Upper lobe of left lung (tissue), 4 donors: ENCODE data around the gene BOD1.

Source experiments
- EP300 ChIP-seq, 4 donors: sonication (generic); formaldehyde crosslinking; IDR thresholded peaks; one replicate each; pipeline ENCODE4 v1.5.1; 2017; ENCODE audit warnings: antibody characterized with exemption in 4 of 4, control low read depth in 2 of 4
- TF ChIP-seq, protein P1 (sequence below), 6 experiments: fragments of 450-650 bp in 4 of 6; fragments of 200-600 bp in 2 of 6; sonication (generic) in 2 of 6; IDR thresholded peaks; one replicate each; pipeline ENCODE4 v1.5.1; 2016 to 2019; ENCODE audit warnings: antibody characterized with exemption in 6 of 6

DNA sequence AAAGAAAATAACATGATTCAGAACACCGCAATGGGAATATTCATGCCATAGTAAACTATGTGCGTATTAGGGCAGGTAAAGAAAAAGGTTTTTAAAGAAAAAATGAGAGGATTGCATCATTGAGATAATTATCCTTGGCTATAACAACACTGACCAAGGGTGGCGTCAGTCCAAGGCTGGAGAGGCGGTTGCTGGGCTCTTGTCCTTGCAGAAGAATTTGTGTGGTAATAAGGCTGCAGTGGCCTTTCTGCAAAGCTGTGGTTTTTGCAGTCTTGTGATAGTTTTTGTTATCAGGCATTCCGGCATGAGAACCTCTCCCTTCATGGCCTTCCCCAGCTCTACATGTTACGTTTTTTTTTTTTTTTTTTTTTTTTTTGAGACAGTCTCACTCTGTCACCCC, 14.0 kb downstream of the BOD1 start:
- TF ChIP-seq EP300 (IDR thresholded peaks at IDR 0.05): no peak
- TF ChIP-seq, protein P1, sequence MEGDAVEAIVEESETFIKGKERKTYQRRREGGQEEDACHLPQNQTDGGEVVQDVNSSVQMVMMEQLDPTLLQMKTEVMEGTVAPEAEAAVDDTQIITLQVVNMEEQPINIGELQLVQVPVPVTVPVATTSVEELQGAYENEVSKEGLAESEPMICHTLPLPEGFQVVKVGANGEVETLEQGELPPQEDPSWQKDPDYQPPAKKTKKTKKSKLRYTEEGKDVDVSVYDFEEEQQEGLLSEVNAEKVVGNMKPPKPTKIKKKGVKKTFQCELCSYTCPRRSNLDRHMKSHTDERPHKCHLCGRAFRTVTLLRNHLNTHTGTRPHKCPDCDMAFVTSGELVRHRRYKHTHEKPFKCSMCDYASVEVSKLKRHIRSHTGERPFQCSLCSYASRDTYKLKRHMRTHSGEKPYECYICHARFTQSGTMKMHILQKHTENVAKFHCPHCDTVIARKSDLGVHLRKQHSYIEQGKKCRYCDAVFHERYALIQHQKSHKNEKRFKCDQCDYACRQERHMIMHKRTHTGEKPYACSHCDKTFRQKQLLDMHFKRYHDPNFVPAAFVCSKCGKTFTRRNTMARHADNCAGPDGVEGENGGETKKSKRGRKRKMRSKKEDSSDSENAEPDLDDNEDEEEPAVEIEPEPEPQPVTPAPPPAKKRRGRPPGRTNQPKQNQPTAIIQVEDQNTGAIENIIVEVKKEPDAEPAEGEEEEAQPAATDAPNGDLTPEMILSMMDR (IDR thresholded peaks at IDR 0.05): no peak
